H54 (cell line): ENCODE data around the gene SEMA4B.

Source experiments
- DNase-seq: peaks from one replicate; pipeline ENCODE4 v3.0.0; 2011; ENCODE audit warnings: low spot score, mixed read lengths; ENCODE audit not compliant: insufficient read length
- FAIRE-seq: peaks from 3 replicates; lab custom pipeline; 2011; peaks lifted over from hg19 to GRCh38; lab: Jason Lieb, UNC
- POLR2A ChIP-seq: IDR thresholded peaks from 2 replicates; pipeline ENCODE4 v1.6.1; 2011; ENCODE audit warnings: low read depth, mild to moderate bottlenecking, low read length

Gene SEMA4B

DNA sequence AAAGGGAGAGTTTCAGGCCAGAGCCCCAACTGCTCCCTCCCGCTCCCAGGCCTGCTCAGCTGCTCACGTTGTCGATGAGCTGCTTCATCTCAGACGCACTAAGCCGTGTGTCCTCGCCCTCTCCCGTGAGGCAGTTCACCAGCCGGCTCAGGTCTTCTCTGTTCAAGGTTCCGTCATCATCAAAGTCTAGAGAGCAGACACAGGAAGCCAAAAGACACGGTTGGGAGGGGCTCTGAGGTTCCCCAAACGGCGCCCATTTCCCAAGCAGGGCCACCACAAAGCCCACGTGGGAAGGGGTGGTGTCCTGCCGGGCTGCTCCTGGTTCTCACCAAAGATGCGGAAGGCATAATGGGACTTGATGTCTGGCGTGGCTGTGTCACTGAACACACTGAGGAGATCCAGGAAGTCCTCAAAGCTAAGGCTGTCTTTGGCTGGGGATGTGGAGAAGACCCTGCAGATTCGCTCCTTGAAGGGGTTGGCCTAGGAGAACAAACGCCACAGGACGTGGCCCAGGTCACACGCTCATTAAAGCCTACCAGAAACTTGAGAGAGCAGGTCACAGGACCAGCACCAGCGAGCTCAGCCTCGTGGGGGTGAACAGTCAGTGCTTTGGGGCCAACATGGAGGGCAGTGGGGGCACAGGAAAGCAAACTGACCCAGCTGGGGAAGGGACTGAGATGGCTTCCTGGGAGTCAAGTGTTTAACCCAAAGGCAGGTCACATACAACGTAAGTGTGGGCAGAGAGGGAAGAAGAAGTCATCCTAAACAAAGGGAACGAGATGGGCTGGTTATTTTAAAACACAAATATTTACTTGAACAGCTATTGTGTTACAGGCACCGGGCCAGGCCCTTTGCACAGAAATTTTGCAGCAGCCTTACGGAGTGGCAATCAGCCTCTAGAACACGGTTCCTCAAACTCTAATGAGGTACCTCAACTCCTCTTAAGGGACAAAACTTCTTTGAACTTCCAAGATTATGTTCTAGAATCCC is 30.2 kb downstream of the SEMA4B start:
- FAIRE-seq (no peak), DNase-seq (no peak)
- no peak for TF ChIP-seq POLR2A

DNA sequence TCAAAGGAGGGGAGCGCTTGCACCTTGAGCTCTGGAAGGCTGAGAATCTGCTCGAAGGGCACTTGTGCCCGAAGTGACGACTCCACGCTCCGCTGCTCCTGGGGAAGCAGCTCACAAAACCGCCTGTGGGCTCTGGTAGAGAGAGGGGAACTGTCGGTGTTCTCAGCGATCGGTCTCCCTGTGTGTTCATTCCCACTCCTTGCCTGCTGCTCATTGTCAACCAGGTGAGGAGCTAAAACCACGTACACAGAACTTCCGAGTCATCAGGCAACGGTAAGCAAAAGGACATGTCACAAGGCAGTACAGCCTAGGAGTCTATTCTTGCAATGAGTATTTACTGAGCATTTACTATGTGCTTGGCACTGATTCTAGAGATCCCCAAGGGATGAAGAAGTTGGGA is 31.1 kb downstream of the SEMA4B start:
- FAIRE-seq (no peak), DNase-seq (no peak)
- no peak for TF ChIP-seq POLR2A

DNA sequence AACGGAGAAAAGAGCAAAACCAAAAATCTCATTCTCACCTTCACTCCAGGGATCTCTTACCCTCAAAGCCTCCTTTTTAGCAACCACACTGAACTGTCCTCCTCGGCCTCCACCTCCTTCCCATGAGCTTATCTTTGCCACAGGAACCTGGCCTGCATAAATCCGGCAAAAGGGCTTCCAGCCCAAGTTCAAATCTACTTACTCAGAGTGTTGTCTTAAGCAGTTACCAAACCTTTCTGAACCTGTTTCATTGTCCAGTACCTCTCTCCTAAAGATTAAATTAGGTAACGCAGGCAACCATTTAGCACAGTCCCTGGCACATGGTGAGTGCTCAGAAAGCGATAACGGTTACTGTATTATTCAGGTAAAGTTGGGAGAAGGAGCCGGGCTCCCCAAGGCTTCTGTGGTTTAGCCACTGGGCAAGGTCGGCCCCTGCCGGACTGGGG is 31.8 kb downstream of the SEMA4B start:
- DNase-seq: no peak
- TF ChIP-seq POLR2A: no peak

DNA sequence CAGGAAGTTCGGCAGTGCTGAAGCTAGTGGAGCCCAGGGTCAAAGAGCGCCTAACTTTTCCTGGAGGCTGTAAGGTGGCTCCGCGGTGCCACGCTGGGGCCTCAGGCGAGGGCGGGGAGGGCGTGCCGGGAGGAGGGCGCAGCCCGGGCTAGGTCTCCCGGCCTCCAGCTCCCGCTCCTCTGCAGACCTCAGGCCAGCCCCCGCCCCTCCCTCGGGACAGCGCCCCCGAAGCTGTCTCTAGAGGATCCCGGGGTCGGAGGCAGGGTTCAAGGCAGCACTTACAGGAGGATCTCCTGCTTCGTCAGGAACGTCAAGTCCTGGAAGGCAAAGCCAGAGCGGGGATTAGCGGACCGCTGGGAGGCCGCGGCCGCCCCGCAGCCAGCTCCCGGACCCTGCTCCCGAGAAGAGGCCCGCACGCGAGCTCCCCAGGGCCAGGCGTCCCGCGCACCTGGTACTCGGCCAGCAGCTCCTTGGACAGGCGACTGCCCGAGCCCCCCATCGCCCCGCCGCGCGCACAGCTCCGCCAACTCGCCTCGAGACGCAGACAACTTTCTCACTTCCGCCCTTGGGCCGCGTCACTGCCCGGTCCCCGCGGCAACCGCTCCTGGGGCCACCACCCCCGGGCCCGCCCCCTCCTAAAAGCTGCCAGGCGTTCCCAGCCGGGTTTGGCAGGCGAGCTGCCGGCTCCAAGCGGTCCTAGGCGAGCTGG is 32.4 kb downstream of the SEMA4B start, which contains the start of gene CIB1:
CIB1 (minus strand) TSS at position 555 of the 709 bp plus-strand sequence; CDS start at position 499, 56 bp downstream.
- no peak for FAIRE-seq

More for the DNA sequence above, 31.8 kb downstream of the SEMA4B start:
- FAIRE-seq: no peak

DNA sequence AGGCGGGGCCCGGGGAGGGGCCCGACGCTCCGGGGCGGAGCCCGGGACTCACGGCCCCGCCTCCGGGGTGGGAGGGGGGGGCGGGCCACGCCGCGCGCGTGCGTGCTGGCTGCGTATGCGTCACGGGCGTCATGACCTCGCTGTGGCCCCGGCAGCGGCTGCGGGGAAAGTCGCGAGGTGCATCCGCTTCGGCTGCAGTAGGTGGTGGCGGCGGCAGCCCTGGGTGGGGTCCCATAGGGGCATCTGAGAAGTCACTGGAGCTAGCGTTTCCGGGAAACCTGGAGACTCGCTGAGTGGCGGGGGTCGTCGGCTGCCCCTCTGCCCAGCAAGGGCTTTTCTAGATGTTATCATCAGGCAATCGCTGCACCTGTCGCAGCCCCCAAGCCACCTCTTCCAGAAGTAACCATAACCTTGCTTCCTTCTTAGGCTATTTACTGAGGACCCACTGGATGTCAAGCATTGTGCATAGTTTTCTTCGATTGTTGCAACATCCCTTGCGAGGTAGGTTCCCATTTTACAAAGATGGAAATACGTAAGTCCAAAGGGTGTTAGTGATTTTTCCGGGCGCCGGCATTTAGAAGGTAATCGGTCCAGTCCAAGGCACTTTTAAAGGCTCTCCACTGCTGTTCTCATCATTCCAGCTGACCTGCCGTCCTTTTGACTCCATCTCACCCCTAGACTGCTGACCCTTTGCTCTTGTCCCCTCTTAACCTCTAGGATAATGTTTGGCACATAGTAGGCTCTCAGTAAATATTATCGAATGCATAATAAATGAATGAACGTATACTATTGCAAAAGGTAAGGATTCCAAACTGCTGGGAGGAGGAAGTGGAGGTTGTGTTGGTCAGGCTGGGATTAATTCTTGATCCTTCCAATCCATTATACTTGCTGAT is 33.2 kb downstream of the SEMA4B start, which contains the start of gene GDPGP1:
GDPGP1 (plus strand) TSS at position 114 of the 893 bp plus-strand sequence. CDS start 6,700 bp downstream, outside the sequence.
- FAIRE-seq (no peak), DNase-seq (no peak)
- TF ChIP-seq POLR2A: peak; percentile 73

More for the DNA sequence above, 32.4 kb downstream of the SEMA4B start, which contains the start of gene CIB1:
- peak; percentile 86 for DNase-seq
- peak; percentile 80 for TF ChIP-seq POLR2A

DNA sequence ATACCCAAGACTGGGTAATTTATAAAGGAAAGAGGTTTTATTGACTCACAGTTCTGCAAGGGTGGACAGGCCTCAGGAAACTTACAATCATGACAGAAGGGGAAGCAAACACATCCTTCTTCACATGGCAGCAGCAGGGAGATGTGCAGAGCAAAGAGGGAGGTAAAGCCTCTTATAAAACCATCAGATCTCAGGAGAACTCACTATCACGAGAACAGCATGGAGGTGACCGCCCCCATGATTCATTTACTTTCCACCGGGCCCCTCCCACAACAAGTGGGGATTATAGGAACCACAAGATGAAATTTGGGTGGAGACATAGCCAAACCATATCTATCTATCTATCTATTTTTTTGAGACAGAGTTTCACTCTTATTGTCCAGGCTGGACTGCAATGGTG is 38.2 kb downstream of the SEMA4B start:
- TF ChIP-seq POLR2A: no peak
- FAIRE-seq: no peak
- DNase-seq: no peak

DNA sequence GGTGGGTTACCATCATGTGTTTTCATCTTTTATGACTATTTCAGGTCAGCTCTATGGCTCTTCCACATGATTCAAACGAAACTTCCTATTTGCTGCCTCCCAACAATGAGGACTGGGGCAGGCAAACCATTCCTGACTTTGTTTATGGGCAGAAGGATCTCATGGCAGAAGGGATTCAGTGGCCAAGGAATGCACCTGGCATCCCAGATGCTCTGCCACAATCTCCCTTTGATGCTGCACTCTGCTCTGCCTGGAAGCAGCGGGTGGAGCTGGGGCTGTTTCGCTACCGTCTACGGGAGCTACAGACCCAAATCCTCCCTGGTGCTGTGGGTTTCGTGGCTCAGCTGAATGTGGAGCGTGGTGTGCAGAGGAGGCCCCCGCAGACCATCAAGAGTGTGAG is 39.7 kb downstream of the SEMA4B start:
- FAIRE-seq: no peak
- TF ChIP-seq POLR2A: no peak
- no peak for DNase-seq

DNA sequence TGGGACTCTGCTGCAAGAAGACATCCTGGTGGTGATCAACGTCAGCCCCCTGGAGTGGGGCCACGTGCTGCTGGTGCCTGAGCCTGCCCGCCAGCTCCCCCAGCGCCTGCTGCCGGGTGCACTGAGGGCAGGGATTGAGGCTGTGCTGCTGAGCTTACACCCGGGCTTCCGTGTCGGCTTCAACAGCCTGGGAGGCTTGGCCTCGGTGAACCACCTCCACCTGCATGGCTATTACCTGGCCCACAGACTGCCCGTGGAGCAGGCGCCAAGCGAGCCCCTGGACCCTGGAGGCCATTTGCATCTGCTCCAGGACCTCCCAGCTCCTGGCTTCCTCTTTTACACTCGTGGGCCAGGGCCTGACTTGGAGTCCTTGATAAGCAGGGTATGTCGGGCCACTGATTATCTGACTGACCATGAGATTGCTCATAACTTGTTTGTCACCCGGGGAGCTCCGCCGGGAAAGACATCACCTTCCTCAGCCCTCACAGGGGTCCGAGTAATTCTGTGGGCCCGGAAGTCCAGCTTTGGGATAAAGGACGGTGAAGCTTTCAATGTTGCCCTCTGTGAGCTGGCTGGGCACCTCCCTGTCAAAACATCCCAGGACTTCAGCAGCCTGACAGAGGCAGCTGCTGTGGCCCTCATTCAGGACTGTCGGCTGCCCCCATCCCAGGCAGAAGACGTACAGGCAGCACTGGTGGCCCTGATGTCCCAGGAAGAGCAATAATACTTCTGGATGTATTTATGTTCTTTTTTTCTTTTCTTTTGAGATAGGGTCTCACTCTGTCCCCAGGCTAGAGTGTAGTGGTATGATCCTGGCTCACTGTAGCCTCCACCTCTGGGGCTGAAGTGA is 40.4 kb downstream of the SEMA4B start:
- DNase-seq (no peak), FAIRE-seq (no peak)
- TF ChIP-seq POLR2A: no peak

DNA sequence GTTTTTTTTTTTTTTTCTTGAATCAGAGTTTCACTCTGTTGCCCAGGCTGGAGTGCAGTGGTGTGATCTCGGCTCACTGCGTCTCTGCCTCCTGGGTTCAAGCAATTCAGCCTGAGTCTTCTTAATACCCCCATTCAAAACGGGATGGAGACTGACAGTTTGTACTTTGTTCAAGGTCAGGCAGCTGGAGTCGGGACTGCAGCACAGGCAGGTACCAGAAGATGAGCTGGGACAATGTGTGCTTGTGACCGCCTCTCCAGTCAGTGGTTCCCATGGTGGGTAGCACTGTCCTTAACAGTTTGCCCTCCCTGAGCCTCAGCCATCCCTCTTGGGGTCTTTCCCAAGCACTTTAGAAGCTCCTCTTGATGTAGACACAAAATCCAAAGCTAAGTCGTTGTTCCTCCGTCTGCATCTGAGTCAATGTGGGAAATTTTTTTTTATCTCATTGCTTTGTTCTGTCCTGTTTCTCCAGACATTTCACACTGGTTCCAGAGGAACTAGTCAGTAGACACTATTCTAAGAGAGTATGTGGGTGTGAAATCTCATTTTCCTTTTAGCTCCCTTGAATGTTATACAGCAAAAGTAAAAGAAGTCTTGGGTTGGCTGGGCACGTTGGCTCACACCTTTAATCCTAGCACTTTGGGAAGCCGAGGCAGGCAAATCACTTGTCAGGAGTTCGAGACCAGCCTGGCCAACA is 43.0 kb downstream of the SEMA4B start:
- no peak for TF ChIP-seq POLR2A
- FAIRE-seq (no peak), DNase-seq (no peak)

DNA sequence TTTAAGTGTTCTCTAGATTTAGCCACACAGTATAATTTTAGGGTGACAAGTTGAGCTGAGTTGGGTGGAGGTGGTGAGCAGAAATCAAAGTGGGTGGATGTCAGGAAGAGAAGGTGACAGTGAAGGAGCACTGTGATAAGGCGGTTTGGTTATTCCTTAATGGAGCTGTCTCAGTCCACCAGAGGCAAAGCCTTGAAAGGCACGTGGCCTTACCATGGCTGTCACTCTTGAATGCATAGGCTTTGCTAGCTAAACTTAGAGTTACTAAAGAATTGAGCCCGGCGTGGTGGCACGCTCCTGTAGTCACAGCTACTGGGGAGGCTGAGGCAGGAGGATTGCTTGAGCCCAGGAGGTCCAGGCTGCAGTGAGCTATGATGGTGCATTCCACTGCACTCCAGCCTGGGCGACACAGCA is 47.7 kb downstream of the SEMA4B start:
- FAIRE-seq: no peak
- TF ChIP-seq POLR2A: no peak

DNA sequence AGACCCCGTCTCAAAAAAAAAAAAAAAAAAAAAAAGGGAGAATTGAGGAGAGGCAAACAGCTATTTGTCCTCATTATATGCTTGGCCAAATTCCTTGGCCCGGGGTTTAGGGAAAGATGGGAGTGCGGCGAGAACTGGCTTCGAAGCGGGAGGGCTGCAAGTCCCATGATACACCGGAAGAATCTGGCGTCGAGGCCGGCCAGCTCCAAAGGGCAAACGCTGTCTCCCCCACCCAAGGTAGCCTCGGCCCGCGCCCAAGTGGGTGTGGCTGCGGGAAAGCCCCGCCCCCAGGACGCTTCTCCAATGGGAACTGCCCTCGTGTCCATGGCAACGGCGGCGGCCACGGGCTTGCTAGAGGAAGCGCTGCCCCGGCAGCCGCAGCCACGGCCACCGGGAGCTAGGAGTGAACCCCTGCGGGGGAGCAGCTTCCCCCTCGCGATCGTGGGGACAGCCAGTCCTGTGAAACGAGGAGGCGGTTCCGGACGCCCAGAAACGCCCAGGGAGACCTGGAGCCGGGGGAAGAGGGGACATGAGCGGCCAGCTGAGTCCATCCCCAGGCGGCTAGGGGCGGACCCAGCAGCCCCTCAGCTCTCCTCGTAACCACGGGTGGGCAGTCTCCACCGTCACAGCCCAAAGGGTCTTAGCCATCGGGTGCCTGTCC is 48.2 kb downstream of the SEMA4B start, which contains the start of gene TTLL13:
TTLL13 (plus strand) TSS at position 354 of the 661 bp plus-strand sequence. CDS start 1,075 bp downstream, outside the sequence.
- peak; percentile 75 for TF ChIP-seq POLR2A
- FAIRE-seq: no peak
- DNase-seq: peak; percentile 54

More for the DNA sequence above, 47.7 kb downstream of the SEMA4B start:
- DNase-seq: no peak

DNA sequence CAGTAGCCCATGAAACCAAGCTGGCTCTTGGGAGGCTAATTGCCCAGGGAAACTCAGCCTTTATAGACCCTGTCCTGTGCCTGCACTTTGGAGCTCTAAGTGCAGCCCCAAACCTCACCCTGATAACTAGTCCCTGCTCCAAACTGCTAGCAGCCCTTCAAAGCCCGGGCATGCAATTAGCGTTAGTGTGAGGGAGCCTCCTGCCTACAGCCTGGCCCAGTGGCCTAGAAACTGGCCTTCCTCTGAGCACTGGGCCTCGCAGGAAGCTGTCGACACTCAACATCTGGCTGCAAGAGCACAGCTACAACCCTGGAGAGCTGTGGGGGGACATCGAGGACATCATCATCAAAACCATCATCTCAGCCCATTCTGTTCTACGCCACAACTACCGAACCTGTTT is 56.6 kb downstream of the SEMA4B start:
- no peak for DNase-seq
- FAIRE-seq: no peak
- no peak for TF ChIP-seq POLR2A
